Measurements from ENCODE around the gene E2F4.

DNA sequence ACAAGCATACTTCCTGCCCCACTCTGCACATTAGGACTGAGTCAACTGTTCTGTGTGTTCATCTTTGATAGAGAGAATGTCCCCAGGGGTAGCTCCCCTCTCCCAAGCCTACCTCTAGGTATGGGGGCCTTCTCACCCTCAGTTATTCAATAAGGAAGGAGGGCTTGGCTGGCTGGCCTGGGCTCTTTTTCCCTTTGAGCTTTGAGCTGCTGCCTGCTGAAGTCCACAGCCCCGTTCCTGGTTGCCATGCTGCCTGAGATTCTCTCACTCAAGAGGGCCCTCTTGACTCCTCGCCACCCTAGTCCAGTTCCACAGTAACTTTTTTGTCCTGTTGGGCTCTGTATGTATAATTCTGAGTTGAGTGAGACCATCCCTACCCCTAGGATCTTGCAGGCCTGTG is 46.2 kb upstream of the E2F4 start:
- TF ChIP-seq, protein P1, sequence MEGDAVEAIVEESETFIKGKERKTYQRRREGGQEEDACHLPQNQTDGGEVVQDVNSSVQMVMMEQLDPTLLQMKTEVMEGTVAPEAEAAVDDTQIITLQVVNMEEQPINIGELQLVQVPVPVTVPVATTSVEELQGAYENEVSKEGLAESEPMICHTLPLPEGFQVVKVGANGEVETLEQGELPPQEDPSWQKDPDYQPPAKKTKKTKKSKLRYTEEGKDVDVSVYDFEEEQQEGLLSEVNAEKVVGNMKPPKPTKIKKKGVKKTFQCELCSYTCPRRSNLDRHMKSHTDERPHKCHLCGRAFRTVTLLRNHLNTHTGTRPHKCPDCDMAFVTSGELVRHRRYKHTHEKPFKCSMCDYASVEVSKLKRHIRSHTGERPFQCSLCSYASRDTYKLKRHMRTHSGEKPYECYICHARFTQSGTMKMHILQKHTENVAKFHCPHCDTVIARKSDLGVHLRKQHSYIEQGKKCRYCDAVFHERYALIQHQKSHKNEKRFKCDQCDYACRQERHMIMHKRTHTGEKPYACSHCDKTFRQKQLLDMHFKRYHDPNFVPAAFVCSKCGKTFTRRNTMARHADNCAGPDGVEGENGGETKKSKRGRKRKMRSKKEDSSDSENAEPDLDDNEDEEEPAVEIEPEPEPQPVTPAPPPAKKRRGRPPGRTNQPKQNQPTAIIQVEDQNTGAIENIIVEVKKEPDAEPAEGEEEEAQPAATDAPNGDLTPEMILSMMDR (conservative IDR thresholded peaks at IDR 0.05; ENCODE audit: low read depth, low read length), result no peak
- no peak for TF ChIP-seq EZH2 (IDR thresholded peaks at IDR 0.05; ENCODE audit: borderline replicate concordance, low read depth, low read length, poor library complexity, severe bottlenecking)

All from A673 (cell line).